HG02798 (cell line): ENCODE results near the gene BLVRB.
"Not testable (repeated sequence)": the region's sequence is repeated elsewhere in the genome, so short reads cannot be mapped to it uniquely, and the experiment has no call there.

ENCODE experiments used
- ATAC-seq: cut with Tn5 transposase; IDR thresholded peaks from one replicate; pipeline ENCODE4 v1.9.1; 2021; ENCODE audit warnings: mild to moderate bottlenecking; ENCODE audit not compliant: unreplicated experiment, poor library complexity

The BLVRB gene

GRCh38 chr19:40411125-40411842 lies 54.3 kb downstream of the BLVRB start:
- no peak for ATAC-seq

DNA sequence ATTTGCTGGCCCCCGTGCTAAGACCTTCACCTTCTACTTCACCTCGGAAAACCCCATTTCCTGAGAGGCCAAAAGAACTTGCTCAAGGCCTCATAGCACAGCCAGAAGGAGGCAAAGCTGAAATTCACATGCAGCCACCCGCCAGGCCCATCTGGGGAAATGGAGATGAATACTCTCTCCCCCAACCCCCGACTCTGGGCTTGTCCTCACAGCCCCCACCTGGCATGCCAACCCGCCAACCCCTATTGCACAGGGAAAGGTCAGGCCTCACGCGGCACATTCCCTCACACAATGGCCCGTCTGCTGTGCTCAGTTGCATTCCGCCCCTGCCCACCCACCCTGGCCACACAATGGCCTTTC lies 55.5 kb downstream of the BLVRB start:
- no peak for ATAC-seq

GRCh38 chr19:40408598-40408925 lies 57.0 kb downstream of the BLVRB start:
- not testable (repeated sequence) for ATAC-seq

DNA sequence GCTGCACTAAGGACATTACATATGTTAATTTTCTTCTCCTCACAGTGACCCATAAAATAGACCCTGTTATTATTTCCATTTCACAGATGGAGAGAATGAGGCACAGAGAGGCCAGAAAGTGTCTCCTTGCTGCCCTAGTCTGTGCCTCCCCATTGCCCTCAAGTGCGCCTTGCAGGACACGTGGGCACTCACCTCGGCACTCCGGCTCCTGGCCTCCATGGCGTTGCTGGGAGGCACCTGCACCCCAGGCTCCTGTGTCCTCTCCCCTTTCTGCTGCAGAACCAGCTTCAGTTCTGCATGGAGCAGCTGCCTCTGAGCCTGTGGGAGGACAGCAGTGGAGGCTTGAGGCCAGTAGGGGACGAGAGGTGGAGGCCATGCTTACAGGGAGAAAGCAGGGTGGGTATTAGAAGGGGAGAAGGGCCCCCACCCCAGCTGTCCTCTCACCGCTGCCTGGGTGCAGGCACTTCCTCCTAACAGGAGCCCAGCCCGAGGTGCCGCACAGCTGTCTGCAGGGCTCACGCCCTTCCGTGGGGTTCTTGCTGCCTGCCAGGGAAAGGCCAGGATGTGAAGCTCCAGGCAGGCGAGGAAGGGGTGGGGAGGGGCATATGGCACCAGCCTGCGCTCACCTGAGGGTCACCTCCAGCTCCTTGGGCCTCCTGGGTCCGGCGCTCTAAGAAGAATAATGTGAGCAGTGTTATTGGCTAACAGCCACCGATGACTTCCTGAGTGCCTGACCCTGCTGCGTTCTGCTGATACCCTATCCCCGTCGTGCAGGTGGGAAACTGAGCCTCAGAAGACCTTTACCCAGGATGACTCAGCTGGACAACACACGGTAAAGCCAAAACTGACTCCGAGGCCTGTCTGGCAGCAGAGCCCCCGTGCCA lies 57.6 kb downstream of the BLVRB start:
- ATAC-seq = no peak

DNA sequence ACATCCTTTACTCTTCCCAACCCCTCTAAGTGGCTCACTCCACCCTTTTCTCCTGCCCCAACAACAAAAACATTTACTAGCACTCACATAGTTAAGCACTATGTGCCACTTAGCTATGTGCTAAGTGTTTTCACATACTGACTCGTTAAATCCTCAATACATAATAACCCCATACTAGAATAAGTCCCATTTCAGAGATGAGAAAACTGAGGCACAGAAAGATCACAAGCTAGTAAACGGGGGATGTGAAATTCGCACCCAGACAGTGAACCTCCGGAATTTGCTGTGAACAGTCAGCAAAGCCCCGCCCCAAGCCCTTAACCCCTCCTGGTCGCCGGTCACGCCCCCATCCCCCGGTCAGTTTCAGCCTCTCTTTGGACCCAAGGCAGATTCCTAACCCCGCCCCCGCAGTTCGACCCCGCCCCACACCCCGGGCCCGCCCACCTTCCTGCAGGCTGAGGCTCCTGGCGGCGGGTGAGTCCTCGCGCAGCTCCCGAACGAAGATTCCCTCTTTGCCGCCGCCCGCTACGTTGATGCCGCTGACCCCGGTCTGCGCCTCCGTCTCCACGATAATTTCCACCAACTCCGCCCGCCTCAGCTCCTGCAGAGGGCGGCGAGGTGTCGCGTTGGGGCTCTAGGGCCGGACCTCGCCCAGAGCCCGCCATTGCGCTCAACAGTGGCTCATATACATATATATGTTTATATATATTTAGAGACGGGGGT lies 62.1 kb downstream of the BLVRB start:
- peak; percentile 69 for ATAC-seq

DNA sequence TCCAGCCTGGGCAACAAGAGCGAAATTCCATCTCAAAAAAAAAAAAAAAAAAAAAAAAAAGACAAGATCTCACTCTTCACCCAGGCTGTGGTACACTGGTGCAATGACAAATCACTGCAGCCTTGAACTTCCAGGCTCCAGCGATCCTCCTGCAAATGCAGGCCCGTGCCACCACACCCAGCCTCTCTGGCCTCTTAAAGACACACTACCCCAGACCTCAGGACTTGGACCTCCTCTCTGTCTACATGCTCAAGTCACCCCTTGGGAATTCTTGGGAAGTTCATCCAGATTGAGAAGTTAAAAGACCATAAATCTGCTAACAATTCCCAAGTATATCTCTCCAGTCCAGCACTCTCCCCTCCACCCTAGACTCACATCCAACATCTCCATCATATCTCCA lies 65.0 kb downstream of the BLVRB start:
- no peak for ATAC-seq

DNA sequence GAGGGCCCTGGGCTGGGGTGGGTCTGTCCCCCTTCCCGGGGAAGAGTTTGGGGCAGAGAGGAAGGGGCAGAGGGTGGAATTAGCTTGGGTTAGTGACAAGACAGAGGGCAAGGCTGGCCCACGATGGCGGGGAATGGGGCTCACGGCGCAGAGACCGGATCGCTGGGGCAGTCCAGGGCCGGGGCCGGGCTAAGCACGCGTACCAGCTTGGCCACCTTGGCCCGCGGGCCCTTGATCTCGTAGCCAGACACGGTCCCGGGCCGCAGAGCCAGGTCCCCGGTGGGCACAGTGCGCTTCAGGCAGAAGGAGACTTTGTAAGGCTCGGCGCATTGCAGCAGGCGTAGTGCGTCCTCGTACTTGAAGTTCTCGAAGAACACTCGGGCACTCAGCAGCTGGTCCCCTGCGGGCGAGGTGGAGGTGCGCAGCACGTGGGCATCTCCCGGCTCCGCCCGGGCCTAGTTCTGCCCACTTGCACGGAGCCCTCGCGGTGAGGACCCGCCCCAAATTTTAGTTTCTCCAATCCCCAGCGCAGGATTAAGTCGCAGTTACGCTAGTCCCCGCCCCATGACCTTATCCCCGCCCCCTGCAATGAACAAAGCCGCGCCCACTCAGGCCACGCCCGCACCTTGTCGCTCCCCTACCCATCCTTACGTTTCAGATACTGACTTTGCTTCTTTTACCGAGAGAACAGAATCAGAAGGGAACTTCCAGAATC lies 67.0 kb downstream of the BLVRB start:
- no peak for ATAC-seq
